H1 (cell line): Measurements from ENCODE around the gene MYO1A.

ENCODE experiments used
- EP300 ChIP-seq, 2 experiments: IDR thresholded peaks; 1 replicate in 1 of 2; 2 replicates in 1 of 2; pipeline ENCODE4 v1.6.1; 2011 to 2012; ENCODE audit warnings: low read depth in 2 of 2, low read length in 2 of 2, mild to moderate bottlenecking in 2 of 2, borderline replicate concordance in 1 of 2, inconsistent platforms in 1 of 2, moderate library complexity in 1 of 2
- MAX ChIP-seq: IDR thresholded peaks from 2 replicates; pipeline ENCODE4 v1.6.1; 2012; ENCODE audit warnings: inconsistent platforms
- NRF1 ChIP-seq: IDR thresholded peaks from 2 replicates; pipeline ENCODE4 v1.6.1; 2011; ENCODE audit warnings: mild to moderate bottlenecking, low read depth, low read length, improper control_type of control experiment
- POLR2A ChIP-seq, 2 experiments: IDR thresholded peaks; 1 replicate in 1 of 2; 2 replicates in 1 of 2; pipeline ENCODE4 v1.6.1; 2011; ENCODE audit warnings: low read depth in 2 of 2, low read length in 2 of 2, mild to moderate bottlenecking in 2 of 2; ENCODE audit errors: control extremely low read depth in 1 of 2
- POLR2AphosphoS5 ChIP-seq: IDR thresholded peaks from 2 replicates; pipeline ENCODE4 v1.6.1; 2011; ENCODE audit warnings: low read depth, low read length
- SP2 ChIP-seq: IDR thresholded peaks from 2 replicates; pipeline ENCODE4 v1.6.1; 2012; ENCODE audit warnings: mild to moderate bottlenecking, low read length, inconsistent platforms
- TCF12 ChIP-seq: IDR thresholded peaks from 2 replicates; pipeline ENCODE4 v1.6.1; 2011; ENCODE audit warnings: low read depth, mild to moderate bottlenecking, low read length
- TF ChIP-seq, protein P1 (sequence below), 3 experiments: IDR thresholded peaks; 1 replicate in 2 of 3; 2 replicates in 1 of 3; pipeline versions ENCODE4 v1.5.1 to v1.6.1; 2011; ENCODE audit warnings: low read length in 3 of 3, mild to moderate bottlenecking in 3 of 3, inconsistent platforms in 2 of 3, low read depth in 1 of 3, moderate library complexity in 1 of 3; ENCODE audit not compliant: insufficient read depth in 1 of 3; ENCODE audit errors: control extremely low read depth in 1 of 3

DNA sequence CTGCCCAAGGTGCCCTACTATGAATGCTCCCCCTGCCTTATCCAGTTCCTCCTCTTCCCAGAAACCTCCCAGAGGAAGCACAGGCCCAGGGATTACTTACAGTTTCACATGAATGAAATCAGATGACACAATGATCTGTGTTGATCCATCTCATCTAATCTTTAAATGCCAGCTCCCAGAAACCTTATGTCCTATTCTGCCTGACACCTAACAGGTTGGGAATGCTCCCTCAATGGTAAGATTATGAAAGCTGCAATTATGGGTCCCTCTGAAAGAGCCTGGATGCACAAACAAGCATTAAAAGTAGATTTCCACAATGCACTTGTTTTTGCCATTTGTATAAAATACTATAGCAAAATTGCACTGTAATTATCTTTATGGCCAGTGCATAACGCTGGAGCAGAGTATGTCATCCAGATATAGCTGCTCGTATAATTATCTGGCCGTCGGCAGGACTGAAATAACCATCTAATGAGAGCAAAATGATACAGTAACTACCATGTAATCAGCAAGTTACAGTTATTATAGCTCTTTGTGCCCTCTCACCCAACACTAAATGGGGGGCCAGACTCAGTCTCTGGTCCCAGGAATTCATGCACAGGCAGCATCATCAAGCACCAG lies 39.2 kb downstream of the MYO1A start:
- TF ChIP-seq, protein P1, sequence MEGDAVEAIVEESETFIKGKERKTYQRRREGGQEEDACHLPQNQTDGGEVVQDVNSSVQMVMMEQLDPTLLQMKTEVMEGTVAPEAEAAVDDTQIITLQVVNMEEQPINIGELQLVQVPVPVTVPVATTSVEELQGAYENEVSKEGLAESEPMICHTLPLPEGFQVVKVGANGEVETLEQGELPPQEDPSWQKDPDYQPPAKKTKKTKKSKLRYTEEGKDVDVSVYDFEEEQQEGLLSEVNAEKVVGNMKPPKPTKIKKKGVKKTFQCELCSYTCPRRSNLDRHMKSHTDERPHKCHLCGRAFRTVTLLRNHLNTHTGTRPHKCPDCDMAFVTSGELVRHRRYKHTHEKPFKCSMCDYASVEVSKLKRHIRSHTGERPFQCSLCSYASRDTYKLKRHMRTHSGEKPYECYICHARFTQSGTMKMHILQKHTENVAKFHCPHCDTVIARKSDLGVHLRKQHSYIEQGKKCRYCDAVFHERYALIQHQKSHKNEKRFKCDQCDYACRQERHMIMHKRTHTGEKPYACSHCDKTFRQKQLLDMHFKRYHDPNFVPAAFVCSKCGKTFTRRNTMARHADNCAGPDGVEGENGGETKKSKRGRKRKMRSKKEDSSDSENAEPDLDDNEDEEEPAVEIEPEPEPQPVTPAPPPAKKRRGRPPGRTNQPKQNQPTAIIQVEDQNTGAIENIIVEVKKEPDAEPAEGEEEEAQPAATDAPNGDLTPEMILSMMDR (IDR thresholded peaks at IDR 0.05; ENCODE audit: control extremely low read depth in 1 of 3, insufficient read depth in 1 of 3, low read depth in 1 of 3, low read length in 3 of 3): no peak
- no peak for TF ChIP-seq NRF1
- TF ChIP-seq POLR2AphosphoS5: no peak
- TF ChIP-seq MAX: no peak
- no peak for TF ChIP-seq SP2
- no peak for TF ChIP-seq TCF12
- no peak for TF ChIP-seq POLR2A (IDR thresholded peaks at IDR 0.05; ENCODE audit: control extremely low read depth in 1 of 2, low read depth in 2 of 2, low read length in 2 of 2)
- no peak for TF ChIP-seq EP300 (IDR thresholded peaks at IDR 0.05; ENCODE audit: borderline replicate concordance in 1 of 2, low read depth in 2 of 2, low read length in 2 of 2)
